Activated T-cell treated with anti-CD3 and anti-CD28 coated beads, Interleukin-2, amount 50 U/mL, for 72 hours (primary cell): ENCODE measurements around the gene UCP1. TPM values are rescaled to one million over a fixed set of nuclear protein-coding genes. Genes with fewer than 3 reads are reported as not detected.

Source experiments
- ATAC-seq, 2 donors: fragments of 150-1000 bp; cut with Tn5 transposase; replicated peaks in 1 of 2; 2 replicates each; pipeline ENCODE4 v1.10.0; 2021; ENCODE audit warnings: moderate library complexity in 2 of 2, mild to moderate bottlenecking in 1 of 2
- DNase-seq, 2 donors: peaks; one replicate each; pipeline ENCODE4 v3.0.0; 2021 to 2022; ENCODE audit warnings: mixed read lengths in 1 of 2
- H3K27ac Mint-ChIP-seq: one replicate; pipeline ENCODE4 v1.8.0; 2022; ENCODE audit warnings: mild to moderate bottlenecking, moderate library complexity, mixed read lengths
- H3K27me3 Mint-ChIP-seq: one replicate; pipeline ENCODE4 v1.8.0; 2022; ENCODE audit warnings: low read depth, mixed read lengths
- H3K36me3 Mint-ChIP-seq, 2 donors: one replicate each; pipeline ENCODE4 v1.8.0; 2022; ENCODE audit warnings: mixed read lengths in 2 of 2, mild to moderate bottlenecking in 1 of 2; ENCODE audit not compliant: insufficient read depth in 2 of 2
- H3K4me1 Mint-ChIP-seq: one replicate; pipeline ENCODE4 v1.8.0; 2022; ENCODE audit warnings: low read depth, mixed read lengths
- H3K4me3 Mint-ChIP-seq, 2 donors: one replicate each; pipeline ENCODE4 v1.8.0; 2022; ENCODE audit warnings: mild to moderate bottlenecking in 2 of 2, mixed read lengths in 2 of 2, moderate library complexity in 2 of 2
- H3K9me3 Mint-ChIP-seq, 2 donors: one replicate each; pipeline ENCODE4 v1.8.0; 2022; ENCODE audit warnings: mixed read lengths in 2 of 2
- total RNA-seq, 2 donors: library from RNA; stranded (reverse); gene quantifications; one replicate each; pipeline ENCODE4 v1.2.3, GENCODE V29; 2022

Gene UCP1
- total RNA-seq, 2 donors from 2014 or later, result not detected

DNA sequence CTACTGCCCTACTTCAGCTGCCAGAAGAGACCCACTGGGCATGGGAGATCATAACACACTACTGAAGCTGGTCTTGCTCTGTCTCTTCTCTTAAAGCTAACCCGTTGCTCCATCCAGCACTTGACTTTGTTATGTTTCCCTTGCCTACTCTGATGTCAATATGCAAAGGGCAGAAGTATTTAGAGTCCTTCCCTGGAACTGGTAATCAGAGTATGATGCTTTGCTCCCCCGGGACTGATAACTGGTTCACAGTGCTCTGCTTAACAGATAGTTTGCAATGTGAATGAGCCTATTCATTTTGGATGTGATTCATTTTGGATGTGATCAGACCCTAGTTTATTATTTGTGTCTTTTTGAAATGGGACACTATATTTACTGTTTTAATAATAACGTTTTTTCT lies 12.3 kb upstream of the UCP1 start:
- no peak overlapping the region for H3K4me3 Mint-ChIP-seq
- H3K27ac Mint-ChIP-seq, result no peak overlapping the region
- DNase-seq (no peak), ATAC-seq (no peak)
- H3K4me1 Mint-ChIP-seq, result no peaks in the 10 kb centered on the region
- H3K36me3 Mint-ChIP-seq, result no peaks in the 10 kb centered on the region
- peaks cover 44% of the 10 kb centered on the region for H3K27me3 Mint-ChIP-seq
- no peaks in the 10 kb centered on the region for H3K9me3 Mint-ChIP-seq

GRCh38 chr4:140579278-140579677 lies 10.5 kb upstream of the UCP1 start:
- no peak for ATAC-seq
- H3K9me3 Mint-ChIP-seq, result no peaks in the 10 kb centered on the region
- H3K36me3 Mint-ChIP-seq, result no peaks in the 10 kb centered on the region
- H3K27me3 Mint-ChIP-seq, result peaks cover 44% of the 10 kb centered on the region
- no peak overlapping the region for H3K4me3 Mint-ChIP-seq
- H3K4me1 Mint-ChIP-seq, result no peaks in the 10 kb centered on the region
- no peak overlapping the region for H3K27ac Mint-ChIP-seq
- no peak for DNase-seq

DNA sequence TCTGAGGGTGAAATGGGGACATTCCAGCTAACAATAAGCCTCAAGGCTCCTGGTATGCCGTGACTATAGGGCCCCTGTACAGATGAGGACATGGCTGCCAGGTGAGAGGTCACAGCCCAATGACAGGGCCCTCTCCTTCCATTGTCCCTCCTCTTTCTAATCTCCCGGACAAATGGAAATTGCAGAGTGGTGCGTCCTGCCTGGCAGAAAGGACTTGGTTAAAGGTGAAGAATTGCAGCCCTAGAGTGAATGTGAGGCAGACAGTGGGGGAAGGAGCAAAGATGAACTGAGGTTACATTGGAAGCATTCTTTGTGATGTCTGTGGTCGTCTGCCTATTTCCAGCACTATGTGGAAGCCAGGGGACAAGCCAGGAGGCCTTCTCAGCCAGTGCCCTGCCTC lies 6.7 kb upstream of the UCP1 start:
- H3K9me3 Mint-ChIP-seq, result peaks cover 2 to 13% of the 10 kb centered on the region in 2 donors
- no peaks in the 10 kb centered on the region for H3K4me1 Mint-ChIP-seq
- peaks cover 4 to 6% of the 10 kb centered on the region in 2 donors for H3K36me3 Mint-ChIP-seq
- no peak for ATAC-seq
- peaks cover 62% of the 10 kb centered on the region for H3K27me3 Mint-ChIP-seq
- no peak overlapping the region for H3K4me3 Mint-ChIP-seq
- H3K27ac Mint-ChIP-seq, result no peak overlapping the region
- no peak for DNase-seq

DNA sequence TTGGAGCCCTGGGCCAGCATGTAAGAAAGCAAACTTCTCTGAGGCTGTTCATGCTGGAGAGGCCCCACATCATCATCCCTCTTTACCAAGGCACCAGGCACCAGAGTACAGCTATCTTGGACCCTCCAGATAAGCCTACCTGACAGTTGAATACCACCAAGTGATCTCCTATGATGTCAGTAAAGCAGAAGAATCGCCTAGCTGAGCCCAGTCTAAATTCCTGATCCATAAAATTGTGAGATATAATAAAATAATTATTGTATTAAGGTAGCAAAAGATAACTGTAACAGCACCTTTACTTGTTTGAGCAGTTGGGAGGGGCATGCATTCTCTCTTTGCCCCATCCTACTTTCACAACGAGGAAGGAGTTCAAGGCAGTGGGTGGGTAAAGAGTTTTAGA lies 2.9 kb upstream of the UCP1 start:
- Mint-ChIP-seq H3K27me3 (peaks cover 39% of the 10 kb centered on the region), H3K9me3 (peaks cover 4 to 13% of the 10 kb centered on the region in 2 donors), H3K36me3 (peaks cover 6 to 10% of the 10 kb centered on the region in 2 donors), H3K4me1 (peaks cover 21% of the 10 kb centered on the region), H3K27ac (no peak overlapping the region), H3K4me3 (no peak overlapping the region)
- ATAC-seq (no peak), DNase-seq (no peak)

DNA sequence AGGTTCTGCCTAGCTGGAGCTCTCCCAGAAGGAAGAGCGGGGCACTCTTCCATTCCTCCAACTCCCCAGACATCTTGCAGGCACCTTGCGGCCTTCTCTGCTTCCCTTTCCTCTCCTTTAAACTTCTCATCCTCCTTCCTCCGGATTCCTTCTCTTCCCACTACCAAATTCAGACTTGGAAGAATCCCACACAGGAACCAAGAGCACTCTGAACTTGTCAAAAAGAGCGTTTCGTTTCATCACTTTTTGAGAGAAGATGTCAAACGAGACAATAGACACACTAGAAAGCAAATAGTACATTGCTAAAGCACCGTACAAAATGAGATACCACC lies 512 bp upstream of the UCP1 start:
- peaks cover 4 to 13% of the 10 kb centered on the region in 2 donors for H3K9me3 Mint-ChIP-seq
- H3K4me1 Mint-ChIP-seq, result peaks cover 21% of the 10 kb centered on the region
- peaks cover 37% of the 10 kb centered on the region for H3K27me3 Mint-ChIP-seq
- H3K36me3 Mint-ChIP-seq, result peaks cover 6 to 10% of the 10 kb centered on the region in 2 donors
- no peak for DNase-seq
- no peak overlapping the region for H3K27ac Mint-ChIP-seq
- H3K4me3 Mint-ChIP-seq, result peak overlapping the region; percentile 77 to 81
- no peak for ATAC-seq

- no peak for ATAC-seq
- H3K9me3 Mint-ChIP-seq, result no peaks in the 10 kb centered on the region
- peaks cover 42% of the 10 kb centered on the region for H3K27me3 Mint-ChIP-seq
- H3K4me1 Mint-ChIP-seq, result peaks cover 19% of the 10 kb centered on the region
- no peak overlapping the region for H3K4me3 Mint-ChIP-seq
- no peak for DNase-seq
- H3K36me3 Mint-ChIP-seq, result no peaks in the 10 kb centered on the region
- H3K27ac Mint-ChIP-seq, result no peak overlapping the region
Observed at GRCh38 chr4:140559696-140560095, 9.1 kb downstream of the UCP1 start.

GRCh38 chr4:140557831-140558435 lies 10.8 kb downstream of the UCP1 start:
- Mint-ChIP-seq H3K4me1 (peaks cover 19% of the 10 kb centered on the region), H3K36me3 (no peaks in the 10 kb centered on the region), H3K9me3 (no peaks in the 10 kb centered on the region), H3K4me3 (no peak overlapping the region), H3K27me3 (peaks cover 42% of the 10 kb centered on the region), H3K27ac (no peak overlapping the region)
- DNase-seq (no peak), ATAC-seq (no peak)

DNA sequence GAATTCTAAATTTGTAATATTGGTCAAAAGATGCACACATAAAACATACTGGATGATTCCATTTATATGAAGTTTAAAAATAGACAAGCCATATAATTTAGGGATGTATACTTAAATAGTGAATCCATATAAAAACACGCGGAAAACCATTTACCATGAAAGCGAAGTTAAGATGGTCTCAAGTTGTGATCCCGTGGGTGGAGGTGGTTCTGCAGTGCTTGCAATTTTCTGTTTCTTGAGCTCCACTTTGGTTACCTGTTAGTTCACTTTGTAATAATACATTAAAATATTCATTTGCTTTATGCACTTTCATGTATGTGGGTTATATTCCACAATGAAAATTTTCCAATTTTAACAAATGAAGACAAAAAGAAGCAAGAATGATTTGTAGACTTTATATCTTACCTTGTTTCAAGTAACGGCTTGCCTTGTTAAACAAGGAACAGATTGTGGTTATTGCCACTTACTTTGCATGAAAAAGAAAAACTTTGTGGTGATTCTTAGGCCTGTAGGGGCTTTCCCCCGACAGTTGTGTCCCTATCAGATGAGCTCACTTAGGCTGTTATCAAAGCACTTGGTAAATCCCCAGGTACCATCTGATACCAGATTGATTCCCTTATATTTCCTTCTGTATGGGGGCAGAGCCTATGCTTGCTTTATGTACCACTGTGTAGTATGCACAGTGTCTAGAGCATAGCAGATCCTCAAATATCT lies 12.2 kb downstream of the UCP1 start:
- H3K4me3 Mint-ChIP-seq, result peak overlapping the region; percentile 4 to 18
- no peaks in the 10 kb centered on the region for H3K36me3 Mint-ChIP-seq
- H3K4me1 Mint-ChIP-seq, result peaks cover 19% of the 10 kb centered on the region
- DNase-seq (peak; percentile 27 to 46), ATAC-seq (peak; percentile 97)
- H3K27me3 Mint-ChIP-seq, result peaks cover 35% of the 10 kb centered on the region
- H3K9me3 Mint-ChIP-seq, result no peaks in the 10 kb centered on the region
- no peak overlapping the region for H3K27ac Mint-ChIP-seq

GRCh38 chr4:140533951-140534480 lies 34.7 kb downstream of the UCP1 start:
- no peak overlapping the region for H3K4me3 Mint-ChIP-seq
- no peaks in the 10 kb centered on the region for H3K4me1 Mint-ChIP-seq
- H3K36me3 Mint-ChIP-seq, result no peaks in the 10 kb centered on the region
- no peak overlapping the region for H3K27ac Mint-ChIP-seq
- no peaks in the 10 kb centered on the region for H3K9me3 Mint-ChIP-seq
- no peak for DNase-seq
- no peaks in the 10 kb centered on the region for H3K27me3 Mint-ChIP-seq
- no peak for ATAC-seq

DNA sequence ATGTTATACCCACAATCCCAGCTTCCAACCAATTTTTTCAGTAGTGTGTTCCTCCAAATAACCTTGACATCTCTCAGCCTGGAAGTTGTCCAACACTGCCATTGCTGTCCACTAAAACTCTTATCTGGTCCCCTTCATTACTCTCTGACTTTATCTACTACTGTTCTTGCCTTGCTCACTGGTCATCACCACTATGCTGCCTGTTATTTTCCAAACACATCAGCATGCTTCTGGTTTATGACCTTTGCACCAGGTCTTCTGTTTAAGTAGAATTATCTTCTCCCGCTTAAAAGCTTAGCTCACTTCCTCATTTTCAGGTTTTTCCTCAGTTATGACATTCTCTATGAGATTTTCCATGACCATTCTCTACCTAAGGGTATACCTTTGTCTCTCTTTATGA lies 39.3 kb downstream of the UCP1 start:
- no peak overlapping the region for H3K27ac Mint-ChIP-seq
- H3K27me3 Mint-ChIP-seq, result no peaks in the 10 kb centered on the region
- DNase-seq (no peak), ATAC-seq (no peak)
- no peak overlapping the region for H3K4me3 Mint-ChIP-seq
- peaks cover 14% of the 10 kb centered on the region for H3K4me1 Mint-ChIP-seq
- H3K9me3 Mint-ChIP-seq, result no peaks in the 10 kb centered on the region
- no peaks in the 10 kb centered on the region for H3K36me3 Mint-ChIP-seq

- DNase-seq (peak; percentile 98), ATAC-seq (peak; percentile 100)
- Mint-ChIP-seq H3K27me3 (no peaks in the 10 kb centered on the region), H3K9me3 (no peaks in the 10 kb centered on the region), H3K27ac (peak within 1 kb of the TSS; percentile 68), H3K4me1 (peaks cover 24% of the 10 kb centered on the region), H3K36me3 (no peaks in the 10 kb centered on the region), H3K4me3 (peak within 1 kb of the TSS; percentile 87 to 97)
Observed at GRCh38 chr4:140523857-140524742, 44.7 kb downstream of the UCP1 start, which contains the start of gene ELMOD2. TSS of gene ELMOD2 (plus strand) at chr4:140524168. CDS start at chr4:140525429, 1,261 bp downstream.

GRCh38 chr4:140523370-140523856 lies 45.3 kb downstream of the UCP1 start:
- Mint-ChIP-seq H3K27me3 (no peaks in the 10 kb centered on the region), H3K36me3 (no peaks in the 10 kb centered on the region), H3K9me3 (no peaks in the 10 kb centered on the region), H3K4me3 (peak overlapping the region; percentile 87 to 97), H3K27ac (no peak overlapping the region), H3K4me1 (peaks cover 24% of the 10 kb centered on the region)
- ATAC-seq (peak in 1 of 2 donors; percentile 2), DNase-seq (no peak)

DNA sequence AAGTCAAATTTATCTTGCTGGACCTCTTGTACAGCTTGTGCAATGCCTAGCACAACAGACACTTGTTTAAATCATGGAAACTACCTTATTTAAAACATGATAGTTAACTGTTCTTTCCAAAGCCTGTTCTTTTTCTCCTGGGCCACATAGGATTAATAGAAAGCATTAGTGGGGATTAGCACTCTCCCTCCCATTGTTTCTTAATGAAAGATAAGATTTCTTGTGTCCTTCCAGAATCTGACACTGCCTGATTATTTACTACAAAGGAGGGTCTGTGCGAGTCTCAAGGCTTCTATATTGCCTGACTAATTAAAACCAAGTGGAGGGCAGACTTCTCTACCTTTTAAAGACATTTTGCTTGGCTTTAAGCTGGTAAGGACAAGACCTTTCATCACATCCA lies 53.3 kb downstream of the UCP1 start:
- no peaks in the 10 kb centered on the region for H3K36me3 Mint-ChIP-seq
- peaks cover 11% of the 10 kb centered on the region for H3K27me3 Mint-ChIP-seq
- H3K9me3 Mint-ChIP-seq, result peaks cover 0 to 2% of the 10 kb centered on the region in 2 donors
- no peak overlapping the region for H3K4me3 Mint-ChIP-seq
- H3K27ac Mint-ChIP-seq, result no peak overlapping the region
- ATAC-seq (no peak), DNase-seq (no peak)
- H3K4me1 Mint-ChIP-seq, result no peaks in the 10 kb centered on the region
